Bronchial epithelial cell (primary cell): ENCODE results near the gene TRIM59. TPM values are rescaled to one million over a fixed set of nuclear protein-coding genes. Genes with fewer than 3 reads are reported as not detected.

Source experiments
- DNase-seq: peaks from one replicate; pipeline ENCODE4 v3.0.0-alpha.2; 2010; ENCODE audit warnings: low read depth
- FAIRE-seq: peaks from 2 replicates; lab custom pipeline; 2011; peaks lifted over from hg19 to GRCh38; lab: Jason Lieb, UNC
- H3K27me3 ChIP-seq: 2 replicates; pipeline ENCODE4 v1.5.1; 2011; ENCODE audit warnings: low read length; ENCODE audit not compliant: control insufficient read depth, insufficient read depth
- H3K36me3 ChIP-seq: 2 replicates; pipeline ENCODE4 v1.5.1; 2011; ENCODE audit warnings: low read length; ENCODE audit not compliant: control insufficient read depth, insufficient read depth
- H3K4me3 ChIP-seq: 2 replicates; pipeline ENCODE4 v1.5.1; 2011; ENCODE audit warnings: mild to moderate bottlenecking, low read depth, low read length, control low read depth
- total RNA-seq: library from RNA; depleted of rRNA; stranded (reverse); fragments of >200 nt; gene quantifications from 2 replicates; pipeline ENCODE4 v1.2.1, GENCODE V29; 2014
- TF ChIP-seq, protein P1 (sequence below): IDR thresholded peaks from 2 replicates; pipeline ENCODE4 v1.5.1; 2011; ENCODE audit warnings: mild to moderate bottlenecking, moderate library complexity, low read length, control low read depth, inconsistent platforms; ENCODE audit not compliant: insufficient read depth, severe bottlenecking

The TRIM59 gene
- total RNA-seq, 1 donor from 2014 or later: 5.8 TPM

DNA sequence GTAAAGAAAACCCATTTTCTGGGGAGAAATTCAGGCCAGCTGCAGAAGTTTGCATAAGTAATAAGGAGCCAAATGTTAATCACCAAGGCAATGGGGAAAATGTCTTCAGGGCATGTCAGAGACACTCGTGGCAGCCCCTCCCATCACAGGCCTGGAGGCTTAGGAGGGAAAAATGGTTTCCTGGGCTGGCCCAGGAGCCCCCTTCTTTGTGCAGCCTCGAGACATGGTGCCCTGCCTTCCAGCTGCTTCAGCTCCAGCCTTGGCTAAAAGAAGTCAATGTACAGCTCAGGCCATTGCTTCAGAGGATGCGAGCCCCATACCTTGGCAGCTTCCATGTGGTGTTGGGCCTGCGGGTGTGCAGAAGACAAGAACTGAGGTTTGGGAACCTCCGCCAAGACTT, 20.6 kb upstream of the TRIM59 start:
- Histone ChIP-seq H3K4me3 (no peak overlapping the region), H3K36me3 (no peaks in the 10 kb centered on the region), H3K27me3 (no peaks in the 10 kb centered on the region)
- FAIRE-seq (no peak), DNase-seq (no peak)
- TF ChIP-seq, protein P1, sequence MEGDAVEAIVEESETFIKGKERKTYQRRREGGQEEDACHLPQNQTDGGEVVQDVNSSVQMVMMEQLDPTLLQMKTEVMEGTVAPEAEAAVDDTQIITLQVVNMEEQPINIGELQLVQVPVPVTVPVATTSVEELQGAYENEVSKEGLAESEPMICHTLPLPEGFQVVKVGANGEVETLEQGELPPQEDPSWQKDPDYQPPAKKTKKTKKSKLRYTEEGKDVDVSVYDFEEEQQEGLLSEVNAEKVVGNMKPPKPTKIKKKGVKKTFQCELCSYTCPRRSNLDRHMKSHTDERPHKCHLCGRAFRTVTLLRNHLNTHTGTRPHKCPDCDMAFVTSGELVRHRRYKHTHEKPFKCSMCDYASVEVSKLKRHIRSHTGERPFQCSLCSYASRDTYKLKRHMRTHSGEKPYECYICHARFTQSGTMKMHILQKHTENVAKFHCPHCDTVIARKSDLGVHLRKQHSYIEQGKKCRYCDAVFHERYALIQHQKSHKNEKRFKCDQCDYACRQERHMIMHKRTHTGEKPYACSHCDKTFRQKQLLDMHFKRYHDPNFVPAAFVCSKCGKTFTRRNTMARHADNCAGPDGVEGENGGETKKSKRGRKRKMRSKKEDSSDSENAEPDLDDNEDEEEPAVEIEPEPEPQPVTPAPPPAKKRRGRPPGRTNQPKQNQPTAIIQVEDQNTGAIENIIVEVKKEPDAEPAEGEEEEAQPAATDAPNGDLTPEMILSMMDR: no peak

DNA sequence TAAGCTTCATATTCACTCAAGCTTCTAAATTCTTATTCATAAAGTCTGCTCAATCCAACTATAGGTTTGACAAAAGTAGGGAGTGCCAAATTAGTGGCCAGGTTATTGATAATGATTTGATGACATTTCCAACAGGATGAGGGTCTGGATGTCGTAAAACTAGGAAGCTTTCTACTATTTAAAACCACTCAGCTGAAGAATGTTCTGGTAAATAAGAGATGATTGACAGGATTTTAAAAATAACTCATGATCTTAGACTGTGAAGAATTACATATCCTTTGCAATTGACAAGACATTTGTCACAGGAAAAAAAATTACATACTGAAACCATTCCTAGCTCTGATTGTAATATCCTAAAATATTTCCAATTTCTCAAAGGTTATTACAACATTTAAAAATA, 15.4 kb upstream of the TRIM59 start:
- FAIRE-seq: no peak
- H3K36me3 ChIP-seq: no peaks in the 10 kb centered on the region
- no peak overlapping the region for H3K4me3 ChIP-seq
- no peak for DNase-seq
- TF ChIP-seq, protein P1: no peak
- peaks cover 1% of the 10 kb centered on the region for H3K27me3 ChIP-seq

DNA sequence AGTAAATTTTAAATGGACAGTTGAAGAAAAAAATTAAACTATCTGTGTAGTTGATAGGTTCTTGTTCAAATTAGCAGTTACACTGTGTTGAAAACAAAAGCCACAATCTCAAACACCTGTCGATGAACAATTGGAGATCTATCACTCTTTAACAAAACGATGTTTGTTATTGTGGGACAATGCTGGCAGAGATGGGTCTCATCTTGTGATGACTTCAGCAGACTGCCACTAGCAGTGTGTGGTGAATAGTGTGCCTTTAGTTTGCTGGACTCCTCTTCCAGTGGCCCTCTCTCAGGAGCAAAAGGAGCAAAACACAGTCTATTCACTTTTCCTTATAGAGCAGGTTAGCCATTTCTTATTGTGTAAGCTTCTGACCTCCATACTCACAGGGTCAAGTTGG, 14.7 kb upstream of the TRIM59 start:
- DNase-seq (no peak), FAIRE-seq (no peak)
- peaks cover 1% of the 10 kb centered on the region for H3K27me3 ChIP-seq
- H3K36me3 ChIP-seq: no peaks in the 10 kb centered on the region
- no peak overlapping the region for H3K4me3 ChIP-seq
- TF ChIP-seq, protein P1: no peak

DNA sequence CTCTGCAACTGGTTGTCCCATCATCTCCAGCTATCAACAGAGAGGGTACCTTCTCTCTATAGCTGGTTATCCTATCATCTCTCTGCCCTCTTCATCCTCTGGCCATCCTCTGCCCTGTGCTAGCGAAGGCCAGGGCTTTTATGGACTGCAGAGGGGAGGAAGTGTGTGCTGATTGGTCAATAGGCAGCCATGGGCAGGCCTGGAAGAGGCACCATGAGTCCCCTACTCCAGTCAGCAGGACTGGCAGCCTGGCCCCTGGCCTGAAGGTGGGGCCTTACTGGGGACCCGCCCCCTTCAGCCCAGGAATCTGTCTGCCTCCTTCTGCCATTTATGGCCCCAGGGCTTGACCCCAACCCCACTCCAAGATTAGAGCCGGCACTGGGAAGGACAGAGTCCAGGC, 10.4 kb upstream of the TRIM59 start:
- no peak for FAIRE-seq

DNA sequence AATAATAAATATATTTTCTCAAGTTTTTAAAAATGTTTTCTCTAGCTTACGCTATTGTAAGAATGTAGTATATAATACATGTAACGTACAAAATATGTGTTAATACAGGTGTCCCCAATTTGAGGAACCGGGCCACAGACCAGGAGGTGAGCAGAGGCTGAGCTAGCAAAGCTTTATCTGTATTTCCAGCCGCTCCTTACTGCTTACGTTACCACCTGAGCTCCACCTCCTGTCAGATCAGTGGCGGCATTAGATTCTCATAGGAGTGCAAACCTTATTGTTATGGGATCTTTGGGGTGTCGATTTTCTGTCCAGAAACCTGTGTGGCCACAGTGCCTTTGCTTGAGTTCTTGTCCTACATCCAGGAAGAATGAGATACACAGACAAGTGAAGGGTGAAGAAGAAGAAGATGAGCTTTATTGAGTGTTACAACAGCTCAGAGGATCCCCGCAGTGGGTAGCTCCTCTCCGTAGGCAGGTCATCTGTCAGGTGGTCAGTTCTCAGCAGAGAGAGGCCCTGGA, 9.9 kb upstream of the TRIM59 start:
- FAIRE-seq (no peak), DNase-seq (no peak)
- Histone ChIP-seq H3K4me3 (no peak overlapping the region), H3K27me3 (peaks cover 4% of the 10 kb centered on the region), H3K36me3 (no peaks in the 10 kb centered on the region)
- TF ChIP-seq, protein P1: no peak

More for the DNA sequence above, 10.4 kb upstream of the TRIM59 start:
- DNase-seq: no peak
- no peak overlapping the region for H3K4me3 ChIP-seq
- H3K27me3 ChIP-seq: peaks cover 4% of the 10 kb centered on the region
- no peaks in the 10 kb centered on the region for H3K36me3 ChIP-seq
- TF ChIP-seq, protein P1: no peak

DNA sequence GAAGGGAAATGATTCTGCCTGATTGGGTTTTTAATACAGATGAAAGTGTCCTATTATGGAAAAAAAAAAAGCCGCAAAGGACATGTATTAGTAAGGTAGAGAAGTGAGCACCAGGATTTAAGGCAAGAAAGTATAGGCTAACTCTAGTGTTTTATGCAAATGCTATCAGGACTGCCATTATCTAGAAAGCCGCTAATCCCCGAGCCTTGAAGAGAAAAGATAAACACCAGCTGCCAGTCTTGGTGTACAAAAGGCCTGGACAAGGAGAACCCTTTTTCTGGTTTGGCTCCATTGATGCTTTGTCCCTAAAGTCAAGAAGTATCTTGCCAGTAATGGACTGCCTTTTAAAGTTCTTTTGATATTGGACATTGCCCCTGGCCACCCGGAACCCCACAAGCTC, 8.6 kb upstream of the TRIM59 start:
- H3K27me3 ChIP-seq: peaks cover 4% of the 10 kb centered on the region
- DNase-seq: no peak
- H3K4me3 ChIP-seq: no peak overlapping the region
- TF ChIP-seq, protein P1: no peak
- no peaks in the 10 kb centered on the region for H3K36me3 ChIP-seq
- no peak for FAIRE-seq
